ENCODE results near the gene PDGFA.

Gene PDGFA

GRCh38 chr7:510782-511281, 8.8 kb downstream of the PDGFA start:
- no peak for TF ChIP-seq CTCF (IDR thresholded peaks at IDR 0.05)
- no peak for DNase-seq (ENCODE audit: low spot score)
- Histone ChIP-seq H3K4me3 (no peak overlapping the region), H3K27ac (peak overlapping the region; percentile 95 to 100)

GRCh38 chr7:510131-510481, 9.5 kb downstream of the PDGFA start:
- TF ChIP-seq CTCF (IDR thresholded peaks at IDR 0.05): no peak
- DNase-seq (ENCODE audit: low spot score): no peak
- peak overlapping the region; percentile 21 for H3K4me3 ChIP-seq
- peak overlapping the region; percentile 13 to 100 for H3K27ac ChIP-seq

- peak overlapping the region; percentile 21 for H3K4me3 ChIP-seq
- H3K27ac ChIP-seq: peak overlapping the region; percentile 13 to 100
- no peak for TF ChIP-seq CTCF (IDR thresholded peaks at IDR 0.05)
- DNase-seq (ENCODE audit: low spot score): no peak
Observed at GRCh38 chr7:509426-510130, 10.1 kb downstream of the PDGFA start.

- DNase-seq (ENCODE audit: low spot score): no peak
Observed at GRCh38 chr7:508461-509170, 11.0 kb downstream of the PDGFA start.

GRCh38 chr7:507623-508300, 11.9 kb downstream of the PDGFA start:
- H3K4me3 ChIP-seq: no peak overlapping the region
- DNase-seq (ENCODE audit: low spot score): peak; percentile 75
- H3K27ac ChIP-seq: peak overlapping the region; percentile 48 to 100
- no peak for TF ChIP-seq CTCF (IDR thresholded peaks at IDR 0.05)

More at GRCh38 chr7:508461-509170, 11.0 kb downstream of the PDGFA start:
- TF ChIP-seq CTCF (IDR thresholded peaks at IDR 0.05): no peak
- Histone ChIP-seq H3K4me3 (no peak overlapping the region), H3K27ac (peak overlapping the region; percentile 39 to 100)

GRCh38 chr7:506921-507622, 12.6 kb downstream of the PDGFA start:
- TF ChIP-seq CTCF (IDR thresholded peaks at IDR 0.05): no peak
- no peak overlapping the region for H3K4me3 ChIP-seq
- DNase-seq (ENCODE audit: low spot score): peak; percentile 68
- peak overlapping the region; percentile 48 to 100 for H3K27ac ChIP-seq
